ENCODE measurements around the gene BCKDHA.

DNA sequence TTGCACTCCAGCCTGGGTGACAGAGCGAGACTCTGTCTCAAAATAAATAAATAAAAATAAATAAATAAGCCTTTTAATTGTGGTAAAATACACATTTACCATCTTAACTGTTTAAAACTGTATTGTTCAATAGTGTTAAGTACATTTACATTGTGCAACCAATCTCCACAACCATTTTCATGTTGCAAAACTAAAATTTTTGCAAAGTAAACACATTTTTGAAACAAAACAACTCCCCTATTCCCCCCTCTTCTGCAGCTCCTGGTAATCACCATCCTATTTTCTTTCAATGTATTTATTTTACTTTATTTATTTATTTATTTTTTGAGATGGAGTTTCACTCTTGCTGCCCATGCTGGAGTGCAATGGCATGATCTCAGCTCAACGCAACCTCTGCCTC lies 27.8 kb upstream of the BCKDHA start:
- TF ChIP-seq, protein P1, sequence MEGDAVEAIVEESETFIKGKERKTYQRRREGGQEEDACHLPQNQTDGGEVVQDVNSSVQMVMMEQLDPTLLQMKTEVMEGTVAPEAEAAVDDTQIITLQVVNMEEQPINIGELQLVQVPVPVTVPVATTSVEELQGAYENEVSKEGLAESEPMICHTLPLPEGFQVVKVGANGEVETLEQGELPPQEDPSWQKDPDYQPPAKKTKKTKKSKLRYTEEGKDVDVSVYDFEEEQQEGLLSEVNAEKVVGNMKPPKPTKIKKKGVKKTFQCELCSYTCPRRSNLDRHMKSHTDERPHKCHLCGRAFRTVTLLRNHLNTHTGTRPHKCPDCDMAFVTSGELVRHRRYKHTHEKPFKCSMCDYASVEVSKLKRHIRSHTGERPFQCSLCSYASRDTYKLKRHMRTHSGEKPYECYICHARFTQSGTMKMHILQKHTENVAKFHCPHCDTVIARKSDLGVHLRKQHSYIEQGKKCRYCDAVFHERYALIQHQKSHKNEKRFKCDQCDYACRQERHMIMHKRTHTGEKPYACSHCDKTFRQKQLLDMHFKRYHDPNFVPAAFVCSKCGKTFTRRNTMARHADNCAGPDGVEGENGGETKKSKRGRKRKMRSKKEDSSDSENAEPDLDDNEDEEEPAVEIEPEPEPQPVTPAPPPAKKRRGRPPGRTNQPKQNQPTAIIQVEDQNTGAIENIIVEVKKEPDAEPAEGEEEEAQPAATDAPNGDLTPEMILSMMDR (IDR thresholded peaks at IDR 0.05; ENCODE audit: low read length): no peak
- TF ChIP-seq EZH2phosphoT487 (IDR thresholded peaks at IDR 0.05; ENCODE audit: low read length): no peak

Measured in MM.1S (cell line).